Colonic mucosa (tissue), 4 donors: Measurements from ENCODE around the gene EIF2AK3. TPM values are rescaled to one million over a fixed set of nuclear protein-coding genes. Genes with fewer than 3 reads are reported as not detected.

Source experiments
- DNase-seq: peaks from one replicate; pipeline ENCODE4 v3.0.0-alpha.2; 2020
- H3K27ac ChIP-seq: fragments of 200-600 bp; one replicate; pipeline ENCODE4 v1.8.0; 2021
- H3K27me3 ChIP-seq: fragments of 200-600 bp; one replicate; pipeline ENCODE4 v1.8.0; 2021
- H3K36me3 ChIP-seq: fragments of 200-600 bp; one replicate; pipeline ENCODE4 v1.8.0; 2021
- H3K4me1 ChIP-seq: fragments of 200-600 bp; one replicate; pipeline ENCODE4 v1.8.0; 2021; ENCODE audit warnings: mild to moderate bottlenecking
- H3K4me3 ChIP-seq: fragments of 200-600 bp; one replicate; pipeline ENCODE4 v1.8.0; 2021
- H3K9ac ChIP-seq, 2 donors: one replicate each; pipeline ENCODE4 v1.7.0; 2013; ENCODE audit warnings: control low read depth in 2 of 2, low read depth in 2 of 2, low read length in 2 of 2
- H3K9me3 ChIP-seq: fragments of 200-600 bp; one replicate; pipeline ENCODE4 v1.8.0; 2021
- intact Hi-C: fragments of 100-400 bp; cut with DNase I; formaldehyde crosslinking; loops from one replicate; pipeline ENCODE4 v1.14.1; 2022
- total RNA-seq, 2 donors: library from RNA; stranded (reverse); fragmentation: NEBNext Ultra II Directional in 1 of 2; extraction: Animal tissue kit (Norgen Biotek cat#: 25700) in 1 of 2; gene quantifications; one replicate each; pipeline ENCODE4 v1.2.1, GENCODE V29; 2021
- TF ChIP-seq, protein P1 (sequence below): fragments of 200-600 bp; IDR thresholded peaks from one replicate; pipeline ENCODE4 v1.8.0; 2022; ENCODE audit warnings: antibody characterized with exemption, mild to moderate bottlenecking
- donor health status: healthy.
- donor health status: DM: no; HTN: no; CAD: no.
- donor health status: DM: no; HTN: no; CAD: no.

The EIF2AK3 gene
- total RNA-seq, 2 donors from 2014 or later: 23.0 to 38.3 TPM

DNA sequence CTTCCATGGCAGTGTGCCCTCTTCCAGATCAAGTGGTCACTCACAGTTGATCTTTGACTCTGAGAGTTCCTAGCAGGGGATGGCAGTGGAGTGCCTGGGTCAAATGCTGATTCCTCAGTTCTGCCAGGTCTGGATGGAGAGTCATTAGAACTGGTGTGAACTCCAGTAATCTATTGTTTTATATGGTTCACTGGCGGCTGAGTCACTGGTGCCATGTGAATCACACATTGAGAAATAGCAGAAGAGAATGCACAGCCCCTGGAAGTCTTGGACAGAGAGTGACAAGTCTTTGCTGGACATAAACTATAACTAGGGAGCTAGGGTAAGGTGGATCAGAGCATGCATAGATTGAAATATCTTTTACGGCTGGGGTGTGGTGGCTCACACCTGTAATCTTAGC, 86.9 kb downstream of the EIF2AK3 start:
- intact Hi-C loops: no loop called here
- no peaks in the 10 kb centered on the region for H3K27me3 ChIP-seq
- no peaks in the 10 kb centered on the region for H3K36me3 ChIP-seq
- no peaks in the 10 kb centered on the region for H3K4me1 ChIP-seq
- H3K27ac ChIP-seq: no peak overlapping the region
- H3K4me3 ChIP-seq: no peak overlapping the region
- H3K9me3 ChIP-seq: no peaks in the 10 kb centered on the region
- TF ChIP-seq, protein P1, sequence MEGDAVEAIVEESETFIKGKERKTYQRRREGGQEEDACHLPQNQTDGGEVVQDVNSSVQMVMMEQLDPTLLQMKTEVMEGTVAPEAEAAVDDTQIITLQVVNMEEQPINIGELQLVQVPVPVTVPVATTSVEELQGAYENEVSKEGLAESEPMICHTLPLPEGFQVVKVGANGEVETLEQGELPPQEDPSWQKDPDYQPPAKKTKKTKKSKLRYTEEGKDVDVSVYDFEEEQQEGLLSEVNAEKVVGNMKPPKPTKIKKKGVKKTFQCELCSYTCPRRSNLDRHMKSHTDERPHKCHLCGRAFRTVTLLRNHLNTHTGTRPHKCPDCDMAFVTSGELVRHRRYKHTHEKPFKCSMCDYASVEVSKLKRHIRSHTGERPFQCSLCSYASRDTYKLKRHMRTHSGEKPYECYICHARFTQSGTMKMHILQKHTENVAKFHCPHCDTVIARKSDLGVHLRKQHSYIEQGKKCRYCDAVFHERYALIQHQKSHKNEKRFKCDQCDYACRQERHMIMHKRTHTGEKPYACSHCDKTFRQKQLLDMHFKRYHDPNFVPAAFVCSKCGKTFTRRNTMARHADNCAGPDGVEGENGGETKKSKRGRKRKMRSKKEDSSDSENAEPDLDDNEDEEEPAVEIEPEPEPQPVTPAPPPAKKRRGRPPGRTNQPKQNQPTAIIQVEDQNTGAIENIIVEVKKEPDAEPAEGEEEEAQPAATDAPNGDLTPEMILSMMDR: no peak
- H3K9ac ChIP-seq: no peak overlapping the region
- DNase-seq: no peak

DNA sequence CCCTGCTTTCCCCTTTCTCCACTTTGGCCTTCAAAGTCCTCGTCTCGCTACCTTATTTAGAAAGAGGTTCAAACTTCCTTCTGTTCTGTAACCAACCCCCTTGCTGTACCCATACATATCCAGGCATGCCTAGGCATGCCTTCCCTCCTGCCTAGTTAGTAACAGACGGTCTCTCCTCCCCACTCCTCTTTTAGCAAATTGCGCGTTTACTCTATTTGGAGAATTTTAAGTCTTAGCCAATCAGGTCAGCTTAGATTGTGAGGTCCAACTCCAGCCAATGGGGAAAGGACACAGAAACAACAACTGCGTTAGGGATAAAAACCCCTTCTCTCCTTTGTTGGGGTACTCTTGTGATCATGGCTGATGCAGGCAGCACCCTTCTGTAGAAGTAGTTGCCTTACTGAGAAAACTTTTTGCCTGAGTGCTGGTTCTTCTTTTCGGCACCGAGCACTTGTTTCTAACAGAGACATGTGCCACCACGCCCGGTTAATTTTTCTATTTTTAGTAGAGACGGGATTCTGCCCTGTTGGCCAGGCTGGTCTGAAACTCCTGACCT, 88.8 kb downstream of the EIF2AK3 start:
- Histone ChIP-seq H3K36me3 (no peaks in the 10 kb centered on the region), H3K4me1 (no peaks in the 10 kb centered on the region), H3K27me3 (no peaks in the 10 kb centered on the region), H3K27ac (no peak overlapping the region), H3K9me3 (no peaks in the 10 kb centered on the region), H3K4me3 (no peak overlapping the region), H3K9ac (no peak overlapping the region)
- intact Hi-C loops: no loop called here
- TF ChIP-seq, protein P1: no peak
- DNase-seq: no peak

DNA sequence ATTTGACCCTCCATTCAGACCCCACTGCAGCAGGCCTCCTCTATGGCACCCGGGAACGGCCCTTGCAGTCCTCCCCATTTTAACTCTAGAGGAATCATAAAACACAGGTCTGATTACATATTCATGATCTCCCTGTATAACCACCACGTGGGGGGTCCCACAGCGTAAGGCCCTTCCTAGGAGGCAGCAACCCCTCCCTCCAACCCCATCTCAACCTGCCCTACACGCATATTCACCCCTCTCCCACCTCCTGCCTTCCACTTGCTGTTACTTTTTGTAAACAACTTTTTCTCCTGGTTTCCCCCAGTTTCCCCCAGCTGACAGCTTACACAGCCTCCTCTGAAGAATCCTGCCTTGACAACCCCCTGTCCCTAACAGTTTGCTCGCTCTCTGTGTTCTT, 89.6 kb downstream of the EIF2AK3 start:
- intact Hi-C loops: no loop called here
- DNase-seq: no peak
- Histone ChIP-seq H3K9me3 (no peaks in the 10 kb centered on the region), H3K4me1 (no peaks in the 10 kb centered on the region), H3K9ac (no peak overlapping the region), H3K36me3 (no peaks in the 10 kb centered on the region), H3K4me3 (no peak overlapping the region), H3K27me3 (no peaks in the 10 kb centered on the region), H3K27ac (no peak overlapping the region)
- TF ChIP-seq, protein P1: no peak

DNA sequence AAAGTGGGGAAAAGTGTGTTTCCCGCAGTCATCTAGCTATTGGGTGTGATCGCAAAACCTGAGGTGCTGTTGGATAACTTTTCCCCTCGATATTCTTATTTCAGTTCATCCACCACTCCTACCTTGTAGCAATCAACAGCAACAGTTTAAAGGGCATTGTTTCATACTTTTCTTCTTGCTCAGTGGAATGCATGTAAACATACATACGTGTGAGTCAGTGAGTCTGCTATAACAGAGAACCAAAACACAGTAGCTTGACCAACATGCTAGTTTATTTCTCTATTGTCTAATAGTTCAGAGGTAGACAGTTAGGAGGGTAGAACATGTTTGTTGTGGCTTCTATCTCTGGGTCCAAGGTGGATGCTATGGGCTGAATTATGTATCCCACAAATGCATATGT, 97.2 kb downstream of the EIF2AK3 start:
- intact Hi-C loops: no loop called here
- Histone ChIP-seq H3K36me3 (no peaks in the 10 kb centered on the region), H3K27ac (no peak overlapping the region)

DNA sequence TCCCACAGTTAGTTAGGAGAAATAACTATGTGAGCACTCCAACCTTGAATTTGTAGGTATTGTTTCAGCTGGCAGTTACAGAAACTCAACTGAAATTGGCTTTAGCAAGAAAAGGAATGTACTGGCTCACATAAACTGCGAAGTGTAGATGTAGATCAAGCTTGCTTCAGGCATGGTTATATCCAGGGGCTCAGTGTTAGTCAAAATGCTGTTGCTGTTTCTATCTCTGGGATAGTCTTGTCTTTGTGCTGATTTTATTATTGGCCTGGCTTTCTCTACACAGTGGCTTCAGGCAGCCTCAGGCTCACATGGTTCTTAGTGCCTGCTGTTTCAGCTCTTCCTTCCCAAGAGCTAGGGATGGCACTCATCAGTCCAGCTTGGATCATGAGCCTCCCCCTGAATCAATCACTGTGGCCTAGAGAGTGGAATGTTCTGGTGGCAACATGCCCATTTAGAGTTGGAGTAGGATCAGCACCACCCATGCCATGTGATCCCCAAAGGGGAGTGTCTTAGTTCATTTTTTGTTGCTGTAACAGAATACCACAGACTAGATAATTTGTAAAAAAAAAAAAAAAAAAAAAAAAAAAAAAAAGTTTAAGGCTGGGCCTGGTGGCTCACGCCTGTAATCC, 105.7 kb downstream of the EIF2AK3 start:
- no peak overlapping the region for H3K9ac ChIP-seq
- H3K9me3 ChIP-seq: no peaks in the 10 kb centered on the region
- H3K4me3 ChIP-seq: no peak overlapping the region
- no peaks in the 10 kb centered on the region for H3K4me1 ChIP-seq
- no peak for DNase-seq
- H3K36me3 ChIP-seq: no peaks in the 10 kb centered on the region
- intact Hi-C loops: no loop called here
- TF ChIP-seq, protein P1: no peak
- no peaks in the 10 kb centered on the region for H3K27me3 ChIP-seq
- no peak overlapping the region for H3K27ac ChIP-seq

More for the DNA sequence above, 97.2 kb downstream of the EIF2AK3 start:
- DNase-seq: no peak
- Histone ChIP-seq H3K9me3 (no peaks in the 10 kb centered on the region), H3K27me3 (no peaks in the 10 kb centered on the region), H3K4me3 (no peak overlapping the region), H3K9ac (no peak overlapping the region), H3K4me1 (no peaks in the 10 kb centered on the region)
- TF ChIP-seq, protein P1: no peak
